HepG2 (cell line): ENCODE results near the gene PKP4. TPM values are rescaled to one million over a fixed set of nuclear protein-coding genes. Genes with fewer than 3 reads are reported as not detected.

Source experiments
- ATAC-seq: fragments of 200-7000 bp; cut with Tn5 transposase; 3 replicates; pipeline ENCODE4 v1.9.1; 2020; ENCODE audit warnings: mild to moderate bottlenecking, moderate library complexity
- BruUV-seq: library from RNA; stranded (reverse); fragments of 400-500 nt; replicated peaks from 2 replicates; lab custom pipeline; 2021; lab: Mats Ljungman, UMichigan
- CTCF ChIA-PET: fragments of 300-600 bp; formaldehyde crosslinking; extraction: SDS; loops from one replicate; lab custom pipeline; 2021; ENCODE audit warnings: low total read pairs, inconsistent platforms, low intra/inter-chr PET ratio; lab: Yijun Ruan, JAX
- POLR2A ChIA-PET: fragments of 350-600 bp; sonication (Branson Sonifier 250); formaldehyde crosslinking; loops from one replicate; lab custom pipeline; 2020; ENCODE audit warnings: antibody characterized with exemption, inconsistent platforms; lab: Yijun Ruan, JAX
- DNase-seq: peaks from one replicate; pipeline ENCODE4 v3.0.0-alpha.2; 2015; ENCODE audit warnings: low spot score
- FAIRE-seq: peaks from 3 replicates; lab custom pipeline; 2011; peaks lifted over from hg19 to GRCh38; lab: Jason Lieb, UNC
- H2AFZ ChIP-seq: one replicate; pipeline ENCODE4 v1.6.1; 2011; ENCODE audit warnings: low read length, inconsistent platforms
- H3K27ac ChIP-seq: fragments of 300-600 bp; 3 replicates; pipeline ENCODE4 v1.8.0; 2011; ENCODE audit warnings: mixed run types, mild to moderate bottlenecking, mixed read lengths, low read length, inconsistent platforms; ENCODE audit not compliant: insufficient read depth; ENCODE audit errors: extremely low read length
- H3K27me3 ChIP-seq, 2 experiments: fragments of 200-600 bp in 1 of 2; 2 replicates in 1 of 2; 3 replicates in 1 of 2; pipeline versions ENCODE4 v1.6.0 to v1.8.0; 2011; ENCODE audit warnings: low read length in 2 of 2, mild to moderate bottlenecking in 2 of 2, moderate library complexity in 2 of 2, inconsistent platforms in 1 of 2; ENCODE audit not compliant: insufficient read depth in 2 of 2, control insufficient read depth in 1 of 2
- H3K36me3 ChIP-seq, 2 experiments: fragments of 200-600 bp in 1 of 2; replicated peaks in 1 of 2; 2 replicates in 1 of 2; 3 replicates in 1 of 2; pipeline versions ENCODE4 v1.5.1 to v1.8.0; 2011; ENCODE audit warnings: low read length in 2 of 2, inconsistent platforms in 1 of 2; ENCODE audit not compliant: insufficient read depth in 2 of 2, control insufficient read depth in 1 of 2
- H3K4me1 ChIP-seq: 2 replicates; pipeline ENCODE4 v1.5.1; 2012; ENCODE audit warnings: low read length, inconsistent platforms; ENCODE audit not compliant: insufficient read depth
- H3K4me2 ChIP-seq: 2 replicates; pipeline ENCODE4 v1.6.0; 2011; ENCODE audit warnings: low read depth, low read length, inconsistent platforms
- H3K4me3 ChIP-seq, 3 experiments: fragments of 200-600 bp in 1 of 3; sonication (generic), shearing (Covaris generic) in 1 of 3; replicated peaks in 1 of 3; 2 replicates each; pipeline ENCODE4 v1.5.1; 2011 to 2016; ENCODE audit warnings: low read length in 3 of 3, inconsistent platforms in 2 of 3, low read depth in 2 of 3, mild to moderate bottlenecking in 2 of 3, control low read depth in 1 of 3, mixed read lengths in 1 of 3; ENCODE audit not compliant: insufficient read depth in 1 of 3
- H3K79me2 ChIP-seq: one replicate; pipeline ENCODE4 v1.6.1; 2011; ENCODE audit warnings: low read length, inconsistent platforms; ENCODE audit not compliant: insufficient read depth
- H3K9ac ChIP-seq: 2 replicates; pipeline ENCODE4 v1.6.0; 2011; ENCODE audit warnings: mild to moderate bottlenecking, low read depth, low read length, inconsistent platforms; ENCODE audit not compliant: insufficient read depth
- H3K9me3 ChIP-seq: 2 replicates; pipeline ENCODE4 v1.5.1; 2012; ENCODE audit warnings: mild to moderate bottlenecking, low read length
- H4K20me1 ChIP-seq: 2 replicates; pipeline ENCODE4 v1.6.0; 2011; ENCODE audit warnings: inconsistent platforms, mild to moderate bottlenecking, low read length, moderate library complexity; ENCODE audit not compliant: insufficient read depth
- KLF11 ChIP-seq: IDR thresholded peaks from 2 replicates; pipeline ENCODE4 v1.6.1; 2016; ENCODE audit warnings: missing compliant biosample characterization
- MAFF ChIP-seq: IDR thresholded peaks from 2 replicates; pipeline ENCODE4 v1.6.1; 2011; ENCODE audit warnings: low read depth, low read length, improper control_type of control experiment
- MAFK ChIP-seq, 2 experiments: IDR thresholded peaks in 1 of 2; conservative IDR thresholded peaks in 1 of 2; 2 replicates each; pipeline ENCODE4 v1.6.1; 2011; ENCODE audit warnings: improper control_type of control experiment in 2 of 2, low read length in 2 of 2
- ZC3H4 ChIP-seq: sonication (generic); formaldehyde crosslinking; IDR thresholded peaks from 2 replicates; pipeline ENCODE4 v1.4.0; 2020; ENCODE audit warnings: missing genetic modification reagents, borderline replicate concordance
- ZNF33A ChIP-seq: sonication (generic); formaldehyde crosslinking; IDR thresholded peaks from 2 replicates; pipeline ENCODE4 v1.5.1; 2020; ENCODE audit warnings: missing genetic modification reagents, mild to moderate bottlenecking, moderate library complexity, borderline replicate concordance
- ZSCAN20 ChIP-seq: sonication (generic); formaldehyde crosslinking; IDR thresholded peaks from 2 replicates; pipeline ENCODE4 v1.4.0; 2020; ENCODE audit warnings: missing genetic modification reagents, mild to moderate bottlenecking, borderline replicate concordance
- WGBS: methylation state at CpG from one replicate; pipeline ENCODE4 v1.1.6; 2017; ENCODE audit warnings: low lambda C conversion rate; 5-methylcytosine and 5-hydroxymethylcytosine counted together
- in situ Hi-C: cut with HindIII; loops from 2 replicates; pipeline ENCODE4 v1.10.0; 2017; ENCODE audit warnings: low pct_unique_long_range_greater_than_20kb; ENCODE audit not compliant: extremely low pct_ligation_motif_present
- intact Hi-C: fragments of 100-400 bp; cut with micrococcal nuclease; formaldehyde crosslinking; loops from one replicate; pipeline ENCODE4 v1.10.0; 2022; ENCODE audit not compliant: unreplicated experiment
- polyA plus RNA-seq, 8 experiments: library from polyadenylated mRNA; depleted of rRNA in 3 of 8; stranded (reverse) in 7 of 8; unstranded in 1 of 8; fragments of >200 nt; fragmentation: Illumina TruSeq in 4 of 8; extraction: Trizol in 4 of 8; gene quantifications; 2 replicates each; pipeline versions ENCODE4 v1.2.1 to v1.2.3, GENCODE V29; 2011 to 2016; ENCODE audit warnings: low read depth in 4 of 8, missing spikeins in 1 of 8, mixed read lengths in 1 of 8; ENCODE audit not compliant: insufficient read depth in 1 of 8
- total RNA-seq, 5 experiments: library from RNA; depleted of rRNA; stranded (reverse); fragments of >200 nt; fragmentation: Illumina TruSeq; extraction: Trizol; gene quantifications; 2 replicates each; pipeline ENCODE4 v1.2.3, GENCODE V29; 2016; ENCODE audit warnings: low read depth in 1 of 5
- TF ChIP-seq, protein P1 (sequence below): sonication (generic); formaldehyde crosslinking; IDR thresholded peaks from 2 replicates; pipeline ENCODE4 v1.8.0; 2022; ENCODE audit warnings: mild to moderate bottlenecking, missing genetic modification reagents, moderate library complexity
- TF ChIP-seq, protein P2 (sequence below): sonication (generic); formaldehyde crosslinking; IDR thresholded peaks from 2 replicates; pipeline ENCODE4 v1.9.0; 2021; ENCODE audit warnings: missing genetic modification reagents, mild to moderate bottlenecking, borderline replicate concordance
- TF ChIP-seq, protein P3 (sequence below): sonication (generic); formaldehyde crosslinking; IDR thresholded peaks from 2 replicates; pipeline ENCODE4 v1.4.0; 2020; ENCODE audit warnings: missing genetic modification reagents, mild to moderate bottlenecking, borderline replicate concordance
- TF ChIP-seq, protein P4 (sequence below): sonication (generic); formaldehyde crosslinking; IDR thresholded peaks from 2 replicates; pipeline ENCODE4 v1.4.0; 2020; ENCODE audit warnings: missing genetic modification reagents

The PKP4 gene
- total and polyA plus RNA-seq, 2 of the 13 experiments (the other 11 are each of a cell fraction or from before 2014, with no cell fraction given) = 80.9 to 90.5 TPM

DNA sequence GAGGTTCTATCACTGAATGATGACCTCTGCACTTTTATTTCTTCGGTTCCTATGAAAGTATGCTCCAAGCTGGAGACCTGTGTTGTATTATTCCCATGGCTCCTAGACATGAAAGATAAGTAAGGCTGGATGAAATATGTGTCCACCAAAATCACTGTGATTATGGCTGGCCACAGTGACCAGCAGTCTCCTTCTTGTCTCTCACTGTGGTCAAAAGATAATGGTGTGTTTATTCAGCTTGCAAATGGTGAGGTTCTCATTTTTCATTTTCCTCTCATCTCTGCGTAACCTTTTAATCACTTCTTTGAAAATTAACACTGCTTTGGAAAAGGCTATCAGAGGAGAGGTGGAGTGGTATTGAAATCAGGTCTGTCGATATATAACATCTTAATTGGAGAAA, 230.6 kb downstream of the PKP4 start:
- Histone ChIP-seq H3K79me2 (no peaks in the 10 kb centered on the region), H3K27ac (no peak overlapping the region), H3K36me3 (no peaks in the 10 kb centered on the region), H3K4me1 (peaks cover 8% of the 10 kb centered on the region; the same call in 1 of the 2 replicates), H4K20me1 (no peaks in the 10 kb centered on the region), H3K27me3 (peaks cover 0 to 3% of the 10 kb centered on the region in 2 experiments; a peak in 2 of 5 replicates), H3K9ac (no peak overlapping the region), H3K9me3 (no peaks in the 10 kb centered on the region), H2AFZ (no peak overlapping the region), H3K4me3 (no peak overlapping the region), H3K4me2 (no peak overlapping the region)
- intact Hi-C loops (no loop called here), in situ Hi-C loops (no loop called here)
- no peak for FAIRE-seq
- POLR2A ChIA-PET = no interaction called here
- no TSS peak for BruUV-seq
- no peak for ATAC-seq
- TF ChIP-seq, protein P1, sequence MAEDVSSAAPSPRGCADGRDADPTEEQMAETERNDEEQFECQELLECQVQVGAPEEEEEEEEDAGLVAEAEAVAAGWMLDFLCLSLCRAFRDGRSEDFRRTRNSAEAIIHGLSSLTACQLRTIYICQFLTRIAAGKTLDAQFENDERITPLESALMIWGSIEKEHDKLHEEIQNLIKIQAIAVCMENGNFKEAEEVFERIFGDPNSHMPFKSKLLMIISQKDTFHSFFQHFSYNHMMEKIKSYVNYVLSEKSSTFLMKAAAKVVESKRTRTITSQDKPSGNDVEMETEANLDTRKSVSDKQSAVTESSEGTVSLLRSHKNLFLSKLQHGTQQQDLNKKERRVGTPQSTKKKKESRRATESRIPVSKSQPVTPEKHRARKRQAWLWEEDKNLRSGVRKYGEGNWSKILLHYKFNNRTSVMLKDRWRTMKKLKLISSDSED (CRISPR knock-in tag) = no peak
- no peak for TF ChIP-seq KLF11 (CRISPR knock-in tag)
- no peak for TF ChIP-seq ZSCAN20 (CRISPR knock-in tag)
- TF ChIP-seq ZC3H4 (CRISPR knock-in tag) = no peak
- TF ChIP-seq MAFK (conservative IDR thresholded peaks at IDR 0.05 in 1 of 2, IDR thresholded peaks at IDR 0.05 in 1 of 2; ENCODE audit: low read length in 2 of 2) = peak; percentile 2 to 34; a peak in 1 of 4 replicates
- TF ChIP-seq MAFF = 0 out of 2 replicates have a peak, but pooled peaks have one; percentile 9
- TF ChIP-seq, protein P2, sequence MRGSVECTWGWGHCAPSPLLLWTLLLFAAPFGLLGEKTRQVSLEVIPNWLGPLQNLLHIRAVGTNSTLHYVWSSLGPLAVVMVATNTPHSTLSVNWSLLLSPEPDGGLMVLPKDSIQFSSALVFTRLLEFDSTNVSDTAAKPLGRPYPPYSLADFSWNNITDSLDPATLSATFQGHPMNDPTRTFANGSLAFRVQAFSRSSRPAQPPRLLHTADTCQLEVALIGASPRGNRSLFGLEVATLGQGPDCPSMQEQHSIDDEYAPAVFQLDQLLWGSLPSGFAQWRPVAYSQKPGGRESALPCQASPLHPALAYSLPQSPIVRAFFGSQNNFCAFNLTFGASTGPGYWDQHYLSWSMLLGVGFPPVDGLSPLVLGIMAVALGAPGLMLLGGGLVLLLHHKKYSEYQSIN (CRISPR knock-in tag) = no peak
- no peak for TF ChIP-seq ZNF33A (CRISPR knock-in tag)
- TF ChIP-seq, protein P3, sequence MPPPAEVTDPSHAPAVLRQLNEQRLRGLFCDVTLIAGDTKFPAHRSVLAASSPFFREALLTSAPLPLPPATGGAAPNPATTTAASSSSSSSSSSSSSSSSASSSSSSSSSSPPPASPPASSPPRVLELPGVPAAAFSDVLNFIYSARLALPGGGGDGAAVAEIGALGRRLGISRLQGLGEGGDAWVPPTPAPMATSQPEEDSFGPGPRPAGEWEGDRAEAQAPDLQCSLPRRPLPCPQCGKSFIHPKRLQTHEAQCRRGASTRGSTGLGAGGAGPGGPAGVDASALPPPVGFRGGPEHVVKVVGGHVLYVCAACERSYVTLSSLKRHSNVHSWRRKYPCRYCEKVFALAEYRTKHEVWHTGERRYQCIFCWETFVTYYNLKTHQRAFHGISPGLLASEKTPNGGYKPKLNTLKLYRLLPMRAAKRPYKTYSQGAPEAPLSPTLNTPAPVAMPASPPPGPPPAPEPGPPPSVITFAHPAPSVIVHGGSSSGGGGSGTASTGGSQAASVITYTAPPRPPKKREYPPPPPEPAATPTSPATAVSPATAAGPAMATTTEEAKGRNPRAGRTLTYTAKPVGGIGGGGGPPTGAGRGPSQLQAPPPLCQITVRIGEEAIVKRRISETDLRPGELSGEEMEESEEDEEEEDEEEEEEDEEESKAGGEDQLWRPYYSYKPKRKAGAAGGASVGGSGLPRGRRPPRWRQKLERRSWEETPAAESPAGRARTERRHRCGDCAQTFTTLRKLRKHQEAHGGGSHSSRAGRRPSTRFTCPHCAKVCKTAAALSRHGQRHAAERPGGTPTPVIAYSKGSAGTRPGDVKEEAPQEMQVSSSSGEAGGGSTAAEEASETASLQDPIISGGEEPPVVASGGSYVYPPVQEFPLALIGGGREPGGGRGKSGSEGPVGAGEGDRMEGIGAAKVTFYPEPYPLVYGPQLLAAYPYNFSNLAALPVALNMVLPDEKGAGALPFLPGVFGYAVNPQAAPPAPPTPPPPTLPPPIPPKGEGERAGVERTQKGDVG (CRISPR knock-in tag) = no peak
- TF ChIP-seq, protein P4, sequence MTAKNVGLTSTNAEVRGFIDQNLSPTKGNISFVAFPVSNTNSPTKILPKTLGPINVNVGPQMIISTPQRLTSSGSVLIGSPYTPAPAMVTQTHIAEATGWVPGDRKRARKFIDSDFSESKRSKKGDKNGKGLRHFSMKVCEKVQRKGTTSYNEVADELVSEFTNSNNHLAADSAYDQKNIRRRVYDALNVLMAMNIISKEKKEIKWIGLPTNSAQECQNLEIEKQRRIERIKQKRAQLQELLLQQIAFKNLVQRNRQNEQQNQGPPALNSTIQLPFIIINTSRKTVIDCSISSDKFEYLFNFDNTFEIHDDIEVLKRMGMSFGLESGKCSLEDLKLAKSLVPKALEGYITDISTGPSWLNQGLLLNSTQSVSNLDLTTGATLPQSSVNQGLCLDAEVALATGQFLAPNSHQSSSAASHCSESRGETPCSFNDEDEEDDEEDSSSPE (CRISPR knock-in tag) = no peak
- CTCF ChIA-PET = no interaction called here
- WGBS = 63% methylated on average over 3 of the region's 3 CpGs
- DNase-seq = no peak
